Measurements from ENCODE around the gene GTF3C1.

DNA sequence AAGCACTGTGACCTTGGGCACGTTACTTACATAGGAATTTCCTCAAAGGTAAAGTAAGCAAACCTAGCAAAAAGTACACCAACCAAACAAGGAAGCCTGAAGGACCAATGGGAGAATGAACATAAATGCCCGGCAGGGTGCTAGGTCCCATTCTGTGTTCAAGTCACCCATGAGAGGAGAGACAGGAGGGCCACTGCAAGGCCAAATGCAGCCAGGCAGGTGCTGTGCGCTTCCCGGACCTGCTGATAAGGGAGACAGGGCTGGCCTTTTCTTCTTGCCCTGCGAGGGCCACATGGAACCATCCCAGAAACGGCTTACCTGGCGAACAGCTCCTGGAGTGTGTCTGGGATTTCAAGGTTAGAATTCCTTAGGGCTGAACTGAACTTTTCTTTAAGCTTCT lies 69.0 kb downstream of the GTF3C1 start:
- TF ChIP-seq POLR2A (IDR thresholded peaks at IDR 0.05) (no peak), POLR2AphosphoS5 (IDR thresholded peaks at IDR 0.05) (no peak), EP300 (IDR thresholded peaks at IDR 0.05) (no peak)
- TF ChIP-seq, protein P1, sequence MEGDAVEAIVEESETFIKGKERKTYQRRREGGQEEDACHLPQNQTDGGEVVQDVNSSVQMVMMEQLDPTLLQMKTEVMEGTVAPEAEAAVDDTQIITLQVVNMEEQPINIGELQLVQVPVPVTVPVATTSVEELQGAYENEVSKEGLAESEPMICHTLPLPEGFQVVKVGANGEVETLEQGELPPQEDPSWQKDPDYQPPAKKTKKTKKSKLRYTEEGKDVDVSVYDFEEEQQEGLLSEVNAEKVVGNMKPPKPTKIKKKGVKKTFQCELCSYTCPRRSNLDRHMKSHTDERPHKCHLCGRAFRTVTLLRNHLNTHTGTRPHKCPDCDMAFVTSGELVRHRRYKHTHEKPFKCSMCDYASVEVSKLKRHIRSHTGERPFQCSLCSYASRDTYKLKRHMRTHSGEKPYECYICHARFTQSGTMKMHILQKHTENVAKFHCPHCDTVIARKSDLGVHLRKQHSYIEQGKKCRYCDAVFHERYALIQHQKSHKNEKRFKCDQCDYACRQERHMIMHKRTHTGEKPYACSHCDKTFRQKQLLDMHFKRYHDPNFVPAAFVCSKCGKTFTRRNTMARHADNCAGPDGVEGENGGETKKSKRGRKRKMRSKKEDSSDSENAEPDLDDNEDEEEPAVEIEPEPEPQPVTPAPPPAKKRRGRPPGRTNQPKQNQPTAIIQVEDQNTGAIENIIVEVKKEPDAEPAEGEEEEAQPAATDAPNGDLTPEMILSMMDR (IDR thresholded peaks at IDR 0.05), result no peak
